Measurements from ENCODE around the gene SLC22A3.

DNA sequence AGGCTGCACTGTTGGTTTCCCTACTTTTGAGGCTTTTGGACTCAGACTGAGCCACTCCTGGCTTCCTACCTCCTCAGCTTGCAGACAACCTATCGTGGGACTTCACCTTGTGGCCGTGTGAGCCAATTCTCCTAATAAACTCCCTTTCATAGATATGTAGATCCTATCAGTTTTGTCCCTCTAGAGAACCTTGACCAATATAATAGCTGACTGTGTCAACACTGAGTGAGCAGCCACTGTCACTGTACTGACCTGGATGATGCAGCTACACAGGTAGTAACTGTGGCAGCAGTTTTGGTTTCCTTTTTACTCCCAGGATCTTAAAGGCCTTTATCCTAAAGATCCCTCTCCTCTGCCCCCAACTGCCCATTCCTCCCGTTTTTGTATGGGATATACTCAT, 70.2 kb downstream of the SLC22A3 start:
- TF ChIP-seq, protein P1, sequence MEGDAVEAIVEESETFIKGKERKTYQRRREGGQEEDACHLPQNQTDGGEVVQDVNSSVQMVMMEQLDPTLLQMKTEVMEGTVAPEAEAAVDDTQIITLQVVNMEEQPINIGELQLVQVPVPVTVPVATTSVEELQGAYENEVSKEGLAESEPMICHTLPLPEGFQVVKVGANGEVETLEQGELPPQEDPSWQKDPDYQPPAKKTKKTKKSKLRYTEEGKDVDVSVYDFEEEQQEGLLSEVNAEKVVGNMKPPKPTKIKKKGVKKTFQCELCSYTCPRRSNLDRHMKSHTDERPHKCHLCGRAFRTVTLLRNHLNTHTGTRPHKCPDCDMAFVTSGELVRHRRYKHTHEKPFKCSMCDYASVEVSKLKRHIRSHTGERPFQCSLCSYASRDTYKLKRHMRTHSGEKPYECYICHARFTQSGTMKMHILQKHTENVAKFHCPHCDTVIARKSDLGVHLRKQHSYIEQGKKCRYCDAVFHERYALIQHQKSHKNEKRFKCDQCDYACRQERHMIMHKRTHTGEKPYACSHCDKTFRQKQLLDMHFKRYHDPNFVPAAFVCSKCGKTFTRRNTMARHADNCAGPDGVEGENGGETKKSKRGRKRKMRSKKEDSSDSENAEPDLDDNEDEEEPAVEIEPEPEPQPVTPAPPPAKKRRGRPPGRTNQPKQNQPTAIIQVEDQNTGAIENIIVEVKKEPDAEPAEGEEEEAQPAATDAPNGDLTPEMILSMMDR (IDR thresholded peaks at IDR 0.05): no peak
- no peak for TF ChIP-seq ZFX (IDR thresholded peaks at IDR 0.05; ENCODE audit: borderline replicate concordance)
